ENCODE results near the gene SIAH1. TPM values are rescaled to one million over a fixed set of nuclear protein-coding genes. Genes with fewer than 3 reads are reported as not detected.

Gene SIAH1
- total and polyA plus RNA-seq, 2 donors (not counting 1 experiment from before 2014, with no cell fraction given), result 10.6 to 47.6 TPM

- H3K27ac ChIP-seq (ENCODE audit: low read length in 2 of 2), result peak overlapping the region; percentile 81 to 89
- ATAC-seq (ENCODE audit: low read depth) (peak; percentile 21), DNase-seq (peak; percentile 25)
- peaks cover 78% of the 10 kb centered on the region for H3K4me1 Mint-ChIP-seq
- peaks cover 3% of the 10 kb centered on the region for H3K79me2 ChIP-seq (ENCODE audit: control insufficient read depth, insufficient read depth, low read length)
- peak overlapping the region; percentile 44 for H2AFZ ChIP-seq (ENCODE audit: insufficient read depth, low read depth, low read length, poor library complexity, severe bottlenecking)
- H3K27me3 ChIP-seq (replicated peaks in 1 of 4; ENCODE audit: control extremely low read depth in 1 of 4, control insufficient read depth in 3 of 4, insufficient read depth in 4 of 4, low read length in 3 of 4), result no peaks in the 10 kb centered on the region
- peaks cover 68 to 78% of the 10 kb centered on the region in 2 donors for H3K4me1 ChIP-seq (ENCODE audit: control insufficient read depth in 2 of 2, insufficient read depth in 2 of 2, low read length in 2 of 2)
- H3K27me3 Mint-ChIP-seq, result no peaks in the 10 kb centered on the region
- 20% methylated on average over 1 of the region's 3 CpGs for WGBS (ENCODE audit: insufficient coverage)
- peak overlapping the region; percentile 100 for H3K27ac Mint-ChIP-seq
- TF ChIP-seq EZH2 (IDR thresholded peaks at IDR 0.05; ENCODE audit: borderline replicate concordance, insufficient read depth, low read depth, low read length, poor library complexity, severe bottlenecking) (no peak), CTCF (IDR thresholded peaks at IDR 0.05) (no peak)
- H3K9me3 ChIP-seq (ENCODE audit: control extremely low read depth in 1 of 3, control insufficient read depth in 2 of 3, insufficient read depth in 1 of 3, low read length in 2 of 3), result peaks cover 0 to 7% (median 0%) of the 10 kb centered on the region in 3 donors
- no peaks in the 10 kb centered on the region for H4K20me1 ChIP-seq (ENCODE audit: control insufficient read depth, insufficient read depth, low read length, poor library complexity, severe bottlenecking)
- peak overlapping the region in 1 of 5 experiments; percentile 27 for H3K4me3 ChIP-seq (ENCODE audit: control extremely low read depth in 1 of 5, extremely low read depth in 1 of 5, insufficient read depth in 1 of 5, low read depth in 2 of 5, low read length in 4 of 5)
- peak overlapping the region; percentile 59 for H3K4me2 ChIP-seq (replicated peaks; ENCODE audit: low read depth, low read length, poor library complexity, severe bottlenecking)
- intact Hi-C loops (cut with micrococcal nuclease), result no loop called here
- no peaks in the 10 kb centered on the region for H3K9me3 Mint-ChIP-seq (ENCODE audit: insufficient read depth)
- no peaks in the 10 kb centered on the region for H3K36me3 ChIP-seq (replicated peaks in 1 of 2; ENCODE audit: control extremely low read depth in 1 of 2, control insufficient read depth in 1 of 2, extremely low read depth in 1 of 2, insufficient read depth in 2 of 2, low read length in 1 of 2)
- ChIA-PET CTCF (interaction anchor here (1.5 to 2.3 kb wide), 5 partner anchors 64 to 94 kb away, joined by 4 to 7 read pairs (median 5); no protein-coding TSS in a partner anchor), POLR2A (interaction anchor here (0.7 to 2.9 kb wide), 5 partner anchors 24 to 176 kb away, joined by 3 to 12 read pairs (median 6); partner anchors contain the start of gene SIAH1)
- H3K4me3 Mint-ChIP-seq, result peak overlapping the region; percentile 51
- H3K9ac ChIP-seq (ENCODE audit: low read length), result no peak overlapping the region
These were observed 45.7 kb upstream of the SIAH1 start for GRCh38 chr16:48430890-48431289.

All from B cell (primary cell).